Bronchial epithelial cell (primary cell): ENCODE data around the gene STUM. TPM values are rescaled to one million over a fixed set of nuclear protein-coding genes. Genes with fewer than 3 reads are reported as not detected.

ENCODE experiments used
- DNase-seq: peaks from one replicate; pipeline ENCODE4 v3.0.0-alpha.2; 2010; ENCODE audit warnings: low read depth
- FAIRE-seq: peaks from 2 replicates; lab custom pipeline; 2011; peaks lifted over from hg19 to GRCh38; lab: Jason Lieb, UNC
- H3K27me3 ChIP-seq: 2 replicates; pipeline ENCODE4 v1.5.1; 2011; ENCODE audit warnings: low read length; ENCODE audit not compliant: control insufficient read depth, insufficient read depth
- H3K36me3 ChIP-seq: 2 replicates; pipeline ENCODE4 v1.5.1; 2011; ENCODE audit warnings: low read length; ENCODE audit not compliant: control insufficient read depth, insufficient read depth
- H3K4me3 ChIP-seq: 2 replicates; pipeline ENCODE4 v1.5.1; 2011; ENCODE audit warnings: mild to moderate bottlenecking, low read depth, low read length, control low read depth
- total RNA-seq: library from RNA; depleted of rRNA; stranded (reverse); fragments of >200 nt; gene quantifications from 2 replicates; pipeline ENCODE4 v1.2.1, GENCODE V29; 2014
- TF ChIP-seq, protein P1 (sequence below): IDR thresholded peaks from 2 replicates; pipeline ENCODE4 v1.5.1; 2011; ENCODE audit warnings: mild to moderate bottlenecking, moderate library complexity, low read length, control low read depth, inconsistent platforms; ENCODE audit not compliant: insufficient read depth, severe bottlenecking

STUM gene
- total RNA-seq, 1 donor from 2014 or later = not detected

- TF ChIP-seq, protein P1, sequence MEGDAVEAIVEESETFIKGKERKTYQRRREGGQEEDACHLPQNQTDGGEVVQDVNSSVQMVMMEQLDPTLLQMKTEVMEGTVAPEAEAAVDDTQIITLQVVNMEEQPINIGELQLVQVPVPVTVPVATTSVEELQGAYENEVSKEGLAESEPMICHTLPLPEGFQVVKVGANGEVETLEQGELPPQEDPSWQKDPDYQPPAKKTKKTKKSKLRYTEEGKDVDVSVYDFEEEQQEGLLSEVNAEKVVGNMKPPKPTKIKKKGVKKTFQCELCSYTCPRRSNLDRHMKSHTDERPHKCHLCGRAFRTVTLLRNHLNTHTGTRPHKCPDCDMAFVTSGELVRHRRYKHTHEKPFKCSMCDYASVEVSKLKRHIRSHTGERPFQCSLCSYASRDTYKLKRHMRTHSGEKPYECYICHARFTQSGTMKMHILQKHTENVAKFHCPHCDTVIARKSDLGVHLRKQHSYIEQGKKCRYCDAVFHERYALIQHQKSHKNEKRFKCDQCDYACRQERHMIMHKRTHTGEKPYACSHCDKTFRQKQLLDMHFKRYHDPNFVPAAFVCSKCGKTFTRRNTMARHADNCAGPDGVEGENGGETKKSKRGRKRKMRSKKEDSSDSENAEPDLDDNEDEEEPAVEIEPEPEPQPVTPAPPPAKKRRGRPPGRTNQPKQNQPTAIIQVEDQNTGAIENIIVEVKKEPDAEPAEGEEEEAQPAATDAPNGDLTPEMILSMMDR = no peak
- no peak overlapping the region for H3K4me3 ChIP-seq
- peaks cover 3% of the 10 kb centered on the region for H3K27me3 ChIP-seq
- no peak for DNase-seq
- H3K36me3 ChIP-seq = no peaks in the 10 kb centered on the region
- no peak for FAIRE-seq
Measured at GRCh38 chr1:226606311-226607267, 58.0 kb downstream of the STUM start.

GRCh38 chr1:226607268-226607660, 58.7 kb downstream of the STUM start:
- Histone ChIP-seq H3K4me3 (no peak overlapping the region), H3K27me3 (peaks cover 3% of the 10 kb centered on the region), H3K36me3 (no peaks in the 10 kb centered on the region)
- TF ChIP-seq, protein P1 = no peak
- FAIRE-seq (no peak), DNase-seq (no peak)

DNA sequence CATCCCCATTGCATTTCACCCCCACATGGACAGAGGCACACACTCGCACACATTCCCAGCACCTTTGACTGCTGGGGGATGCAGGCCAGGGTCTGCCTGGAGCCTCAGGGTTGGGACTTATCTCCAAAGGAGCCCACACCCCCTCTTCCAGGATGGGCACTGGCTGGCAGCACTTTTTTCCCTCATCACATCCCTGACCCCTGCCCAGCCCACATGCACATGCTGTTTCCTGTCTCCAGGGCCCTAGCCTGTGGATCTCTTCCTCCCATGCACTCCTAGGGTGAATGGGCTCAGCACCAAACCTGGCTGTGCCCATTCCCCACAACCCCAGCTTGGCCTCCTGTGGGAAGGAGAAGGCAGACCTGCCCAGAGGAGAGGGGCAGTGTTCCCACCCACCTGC, 59.3 kb downstream of the STUM start:
- Histone ChIP-seq H3K4me3 (no peak overlapping the region), H3K27me3 (peaks cover 3% of the 10 kb centered on the region), H3K36me3 (no peaks in the 10 kb centered on the region)
- FAIRE-seq = no peak
- TF ChIP-seq, protein P1 = no peak
- no peak for DNase-seq

- FAIRE-seq (no peak), DNase-seq (peak; percentile 61)
- H3K36me3 ChIP-seq = no peaks in the 10 kb centered on the region
Measured at GRCh38 chr1:226608699-226609505, 60.3 kb downstream of the STUM start.

GRCh38 chr1:226609836-226610455, 61.4 kb downstream of the STUM start:
- H3K27me3 ChIP-seq = peaks cover 3% of the 10 kb centered on the region
- H3K4me3 ChIP-seq = no peak overlapping the region
- H3K36me3 ChIP-seq = no peaks in the 10 kb centered on the region
- DNase-seq (no peak), FAIRE-seq (no peak)
- TF ChIP-seq, protein P1 = no peak

More at GRCh38 chr1:226608699-226609505, 60.3 kb downstream of the STUM start:
- peaks cover 3% of the 10 kb centered on the region for H3K27me3 ChIP-seq
- TF ChIP-seq, protein P1 = peak; percentile 88
- H3K4me3 ChIP-seq = no peak overlapping the region
